Neural progenitor cell (in vitro differentiated cells): ENCODE measurements around the gene HMX1. TPM values are rescaled to one million over a fixed set of nuclear protein-coding genes. Genes with fewer than 3 reads are reported as not detected.

ENCODE experiments used
- DNase-seq: peaks from one replicate; pipeline ENCODE4 v3.0.0-alpha.2; 2016; ENCODE audit warnings: low spot score
- H2AFZ ChIP-seq: fragments of 200-600 bp; sonication (generic); replicated peaks from 2 replicates; pipeline ENCODE4 v1.6.1; 2016; ENCODE audit warnings: antibody characterized with exemption
- H3F3A ChIP-seq: fragments of 200-600 bp; sonication (generic); 2 replicates; pipeline ENCODE4 v1.6.1; 2016; ENCODE audit warnings: antibody characterized with exemption, low read depth
- H3K27ac ChIP-seq: fragments of 200-600 bp; sonication (generic); 2 replicates; pipeline ENCODE4 v1.5.1; 2016; ENCODE audit warnings: mild to moderate bottlenecking
- H3K27me3 ChIP-seq: fragments of 200-600 bp; sonication (generic); 2 replicates; pipeline ENCODE4 v1.6.1; 2016; ENCODE audit warnings: mild to moderate bottlenecking, moderate library complexity
- H3K36me3 ChIP-seq: fragments of 200-600 bp; sonication (generic); 2 replicates; pipeline ENCODE4 v1.5.1; 2016
- H3K4me1 ChIP-seq: fragments of 200-600 bp; sonication (generic); 2 replicates; pipeline ENCODE4 v1.6.1; 2016; ENCODE audit warnings: mixed run types
- H3K4me2 ChIP-seq: fragments of 200-600 bp; sonication (generic); 2 replicates; pipeline ENCODE4 v1.6.1; 2016
- H3K4me3 ChIP-seq: fragments of 200-600 bp; sonication (generic); 2 replicates; pipeline ENCODE4 v1.5.1; 2016
- H3K79me2 ChIP-seq: fragments of 200-600 bp; sonication (generic); 2 replicates; pipeline ENCODE4 v1.6.1; 2016; ENCODE audit warnings: low read depth
- H3K9ac ChIP-seq: fragments of 200-600 bp; sonication (generic); 2 replicates; pipeline ENCODE4 v1.6.1; 2016
- H3K9me3 ChIP-seq: fragments of 200-600 bp; sonication (generic); 2 replicates; pipeline ENCODE4 v1.5.1; 2016; ENCODE audit warnings: low read depth
- H4K20me1 ChIP-seq: fragments of 200-600 bp; sonication (generic); 2 replicates; pipeline ENCODE4 v1.6.1; 2016; ENCODE audit warnings: low read depth
- H3K27ac Mint-ChIP-seq: 3 replicates; pipeline ENCODE4 v1.8.0; 2021; ENCODE audit warnings: mixed read lengths
- H3K27me3 Mint-ChIP-seq: 2 replicates; pipeline ENCODE4 v1.8.0; 2022; ENCODE audit warnings: low read depth, mild to moderate bottlenecking, inconsistent platforms, moderate library complexity, mixed read lengths; ENCODE audit not compliant: insufficient read depth
- H3K36me3 Mint-ChIP-seq: 3 replicates; pipeline ENCODE4 v1.8.0; 2021; ENCODE audit warnings: mixed read lengths
- H3K4me1 Mint-ChIP-seq: 3 replicates; pipeline ENCODE4 v1.8.0; 2021; ENCODE audit warnings: mixed read lengths
- H3K4me3 Mint-ChIP-seq: 3 replicates; pipeline ENCODE4 v1.8.0; 2021; ENCODE audit warnings: mild to moderate bottlenecking, moderate library complexity, mixed read lengths
- H3K9me3 Mint-ChIP-seq: 3 replicates; pipeline ENCODE4 v1.8.0; 2020; ENCODE audit warnings: mixed read lengths
- EZH2 ChIP-seq: fragments of 200-600 bp; sonication (generic); IDR thresholded peaks from 2 replicates; pipeline ENCODE4 v1.6.1; 2017; ENCODE audit warnings: antibody characterized with exemption, mild to moderate bottlenecking, moderate library complexity
- EZH2phosphoT487 ChIP-seq: fragments of 200-600 bp; sonication (generic); IDR thresholded peaks from 2 replicates; pipeline ENCODE4 v1.6.1; 2017; ENCODE audit warnings: antibody characterized with exemption
- total RNA-seq: library from RNA; depleted of rRNA; stranded (reverse); fragments of >200 nt; gene quantifications from 2 replicates; pipeline ENCODE4 v1.2.3, GENCODE V29; 2015; ENCODE audit warnings: low replicate concordance
- TF ChIP-seq, protein P1 (sequence below): fragments of 200-600 bp; sonication (generic); IDR thresholded peaks from 2 replicates; pipeline ENCODE4 v1.5.1; 2017; ENCODE audit warnings: antibody characterized with exemption, mild to moderate bottlenecking

The HMX1 gene
- total RNA-seq, 1 donor from 2014 or later = not detected

DNA sequence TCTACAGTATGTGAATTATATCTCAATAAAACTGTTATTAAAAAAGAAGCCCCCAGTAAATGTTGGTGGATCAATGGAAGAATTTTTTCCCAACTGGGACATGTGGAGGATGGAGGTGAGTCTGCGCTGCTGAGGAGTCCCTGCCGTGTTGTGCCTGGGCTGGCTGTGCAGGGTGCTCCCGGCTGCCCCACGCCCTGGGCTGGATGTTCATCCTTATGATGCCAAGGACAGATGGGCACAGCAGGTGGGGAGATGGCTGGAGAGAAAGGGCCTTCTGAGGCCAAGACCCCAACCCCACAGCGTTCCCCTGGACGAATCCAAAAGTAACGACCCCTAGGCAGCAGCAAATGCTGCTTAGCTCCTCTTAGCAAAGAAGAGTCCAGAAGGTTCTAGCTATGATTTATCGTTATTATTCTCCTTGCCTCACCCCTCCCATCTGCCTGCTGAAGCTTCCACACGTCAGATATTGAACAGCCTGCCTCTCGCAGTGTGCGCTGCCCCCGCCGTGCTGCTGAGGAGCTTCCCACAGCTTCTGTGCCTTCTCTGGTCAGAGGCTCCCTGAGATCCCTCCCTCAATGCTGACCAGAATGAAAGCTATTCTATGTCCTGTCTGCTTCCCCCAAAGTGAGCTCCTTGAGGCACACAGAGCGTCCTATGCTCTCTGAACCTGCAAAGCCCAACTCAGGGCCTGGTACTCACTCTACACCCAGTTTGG is 26.5 kb downstream of the HMX1 start:
- H3K27ac Mint-ChIP-seq = no peak overlapping the region
- H3K4me1 Mint-ChIP-seq = no peaks in the 10 kb centered on the region
- Histone ChIP-seq H3K4me1 (no peaks in the 10 kb centered on the region), H3K27me3 (peaks cover 42% of the 10 kb centered on the region), H3F3A (no peaks in the 10 kb centered on the region), H3K9me3 (no peaks in the 10 kb centered on the region), H3K79me2 (no peaks in the 10 kb centered on the region), H3K27ac (no peak overlapping the region), H3K36me3 (no peaks in the 10 kb centered on the region), H3K4me3 (no peak overlapping the region), H2AFZ (no peak overlapping the region), H4K20me1 (no peaks in the 10 kb centered on the region), H3K9ac (no peak overlapping the region), H3K4me2 (no peak overlapping the region)
- TF ChIP-seq EZH2phosphoT487 = no peak
- TF ChIP-seq, protein P1, sequence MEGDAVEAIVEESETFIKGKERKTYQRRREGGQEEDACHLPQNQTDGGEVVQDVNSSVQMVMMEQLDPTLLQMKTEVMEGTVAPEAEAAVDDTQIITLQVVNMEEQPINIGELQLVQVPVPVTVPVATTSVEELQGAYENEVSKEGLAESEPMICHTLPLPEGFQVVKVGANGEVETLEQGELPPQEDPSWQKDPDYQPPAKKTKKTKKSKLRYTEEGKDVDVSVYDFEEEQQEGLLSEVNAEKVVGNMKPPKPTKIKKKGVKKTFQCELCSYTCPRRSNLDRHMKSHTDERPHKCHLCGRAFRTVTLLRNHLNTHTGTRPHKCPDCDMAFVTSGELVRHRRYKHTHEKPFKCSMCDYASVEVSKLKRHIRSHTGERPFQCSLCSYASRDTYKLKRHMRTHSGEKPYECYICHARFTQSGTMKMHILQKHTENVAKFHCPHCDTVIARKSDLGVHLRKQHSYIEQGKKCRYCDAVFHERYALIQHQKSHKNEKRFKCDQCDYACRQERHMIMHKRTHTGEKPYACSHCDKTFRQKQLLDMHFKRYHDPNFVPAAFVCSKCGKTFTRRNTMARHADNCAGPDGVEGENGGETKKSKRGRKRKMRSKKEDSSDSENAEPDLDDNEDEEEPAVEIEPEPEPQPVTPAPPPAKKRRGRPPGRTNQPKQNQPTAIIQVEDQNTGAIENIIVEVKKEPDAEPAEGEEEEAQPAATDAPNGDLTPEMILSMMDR = no peak
- TF ChIP-seq EZH2 = no peak
- H3K9me3 Mint-ChIP-seq = peaks cover 6% of the 10 kb centered on the region
- peaks cover 31% of the 10 kb centered on the region for H3K27me3 Mint-ChIP-seq
- H3K36me3 Mint-ChIP-seq = no peaks in the 10 kb centered on the region
- no peak overlapping the region for H3K4me3 Mint-ChIP-seq
- no peak for DNase-seq

DNA sequence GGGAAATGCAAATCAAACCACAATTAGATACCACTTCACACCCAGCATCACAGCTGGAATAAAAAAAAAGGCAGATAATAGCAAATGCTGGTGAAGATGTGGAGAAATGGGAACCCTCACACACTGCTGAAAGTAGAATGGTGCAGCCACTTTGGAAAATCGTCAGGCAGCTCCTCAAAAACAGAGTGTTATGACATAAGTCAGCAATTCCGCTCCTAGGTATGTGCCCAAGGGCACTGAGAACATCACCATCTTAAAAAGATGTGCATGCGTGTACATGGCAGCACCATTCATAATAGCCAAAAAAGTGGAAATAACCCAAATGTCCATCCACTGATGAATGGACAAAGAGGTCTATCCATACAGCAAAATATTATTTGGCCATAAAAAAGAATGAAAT is 28.0 kb downstream of the HMX1 start:
- no peak overlapping the region for H3K4me3 Mint-ChIP-seq
- H3K36me3 Mint-ChIP-seq = no peaks in the 10 kb centered on the region
- H3K36me3 ChIP-seq = no peaks in the 10 kb centered on the region

DNA sequence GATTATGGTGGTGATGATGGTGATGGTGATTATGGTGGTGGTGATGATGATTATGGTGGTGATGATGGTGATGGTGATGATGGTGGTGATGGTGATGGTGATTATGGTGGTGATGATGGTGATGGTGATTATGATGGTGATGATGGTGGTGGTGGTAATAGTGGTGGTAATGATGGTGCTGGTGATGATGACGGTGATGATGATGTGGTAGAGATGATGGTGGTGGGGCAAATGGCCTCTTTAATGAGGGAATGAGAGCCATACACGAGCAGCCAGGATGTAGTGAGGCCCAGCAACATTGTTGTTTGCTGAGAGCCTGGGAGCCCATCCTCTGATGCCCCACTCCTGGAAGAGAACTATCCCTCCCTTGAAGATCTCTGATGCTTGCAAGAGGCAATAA is 29.0 kb downstream of the HMX1 start:
- Histone ChIP-seq H3K36me3 (no peaks in the 10 kb centered on the region), H3K9ac (no peak overlapping the region), H2AFZ (no peak overlapping the region), H3K27me3 (peaks cover 23% of the 10 kb centered on the region), H4K20me1 (peaks cover 10% of the 10 kb centered on the region), H3K9me3 (no peaks in the 10 kb centered on the region), H3K79me2 (no peaks in the 10 kb centered on the region), H3K27ac (no peak overlapping the region), H3K4me2 (no peak overlapping the region), H3F3A (peaks cover 10% of the 10 kb centered on the region), H3K4me3 (no peak overlapping the region), H3K4me1 (peaks cover 12% of the 10 kb centered on the region)
- Mint-ChIP-seq H3K27me3 (peaks cover 39% of the 10 kb centered on the region), H3K9me3 (peaks cover 7% of the 10 kb centered on the region), H3K36me3 (no peaks in the 10 kb centered on the region), H3K4me3 (no peak overlapping the region), H3K27ac (no peak overlapping the region), H3K4me1 (peaks cover 11% of the 10 kb centered on the region)
- DNase-seq = no peak
- TF ChIP-seq EZH2 = no peak
- TF ChIP-seq, protein P1 = no peak
- TF ChIP-seq EZH2phosphoT487 = no peak

More for the DNA sequence above, 28.0 kb downstream of the HMX1 start:
- TF ChIP-seq, protein P1 = no peak
- no peak for TF ChIP-seq EZH2
- no peak for TF ChIP-seq EZH2phosphoT487
- Histone ChIP-seq H3K9me3 (no peaks in the 10 kb centered on the region), H2AFZ (no peak overlapping the region), H3F3A (peaks cover under 1% of the 10 kb centered on the region), H3K9ac (no peak overlapping the region), H3K27ac (no peak overlapping the region), H4K20me1 (peaks cover 4% of the 10 kb centered on the region), H3K4me2 (no peak overlapping the region), H3K79me2 (no peaks in the 10 kb centered on the region), H3K27me3 (peaks cover 32% of the 10 kb centered on the region), H3K4me1 (peaks cover 2% of the 10 kb centered on the region), H3K4me3 (no peak overlapping the region)
- peaks cover 4% of the 10 kb centered on the region for H3K4me1 Mint-ChIP-seq
- peaks cover 34% of the 10 kb centered on the region for H3K27me3 Mint-ChIP-seq
- H3K27ac Mint-ChIP-seq = no peak overlapping the region
- H3K9me3 Mint-ChIP-seq = peaks cover 7% of the 10 kb centered on the region
- DNase-seq = no peak
